A673 (cell line): ENCODE results near the gene MRPS25. TPM values are rescaled to one million over a fixed set of nuclear protein-coding genes. Genes with fewer than 3 reads are reported as not detected.

Experiments
- BruUV-seq: library from RNA; stranded (reverse); fragments of 400-500 nt; replicated peaks from 2 replicates; lab custom pipeline; 2021; lab: Mats Ljungman, UMichigan
- CTCF ChIA-PET: fragments of 300-600 bp; sonication (Branson Sonifier 250); formaldehyde crosslinking; loops from one replicate; lab custom pipeline; 2022; ENCODE audit warnings: antibody characterized with exemption; lab: Charles Lee
- POLR2A ChIA-PET: fragments of 300-600 bp; sonication (Branson Sonifier 250); formaldehyde crosslinking; loops from one replicate; lab custom pipeline; 2022; ENCODE audit warnings: antibody characterized with exemption; ENCODE audit not compliant: low non-redundant PET; lab: Charles Lee
- DNase-seq: peaks from one replicate; pipeline ENCODE4 v3.0.0-alpha.2; 2015; ENCODE audit warnings: low spot score
- H3K27ac ChIP-seq: fragments of 200-600 bp; sonication (generic); 2 replicates; pipeline ENCODE4 v1.5.1; 2016; ENCODE audit warnings: mixed run types, low read depth, mild to moderate bottlenecking, mixed read lengths, antibody characterized with exemption, low read length; ENCODE audit not compliant: poor library complexity, severe bottlenecking
- H3K27me3 ChIP-seq: fragments of 200-600 bp; sonication (generic); replicated peaks from 2 replicates; pipeline ENCODE4 v1.6.1; 2017; ENCODE audit warnings: mixed run types, low read depth, mild to moderate bottlenecking, mixed read lengths, antibody characterized with exemption, low read length; ENCODE audit not compliant: insufficient read depth, poor library complexity
- H3K36me3 ChIP-seq: fragments of 200-600 bp; sonication (generic); 2 replicates; pipeline ENCODE4 v1.6.1; 2016; ENCODE audit warnings: mixed run types, mild to moderate bottlenecking, mixed read lengths, antibody characterized with exemption, low read length; ENCODE audit not compliant: insufficient read depth, poor library complexity, severe bottlenecking
- H3K4me1 ChIP-seq: fragments of 200-600 bp; sonication (generic); 2 replicates; pipeline ENCODE4 v1.6.1; 2017; ENCODE audit warnings: mixed run types, mild to moderate bottlenecking, mixed read lengths, antibody characterized with exemption, low read length; ENCODE audit not compliant: insufficient read depth, poor library complexity, severe bottlenecking
- H3K4me3 ChIP-seq: fragments of 200-600 bp; sonication (generic); 2 replicates; pipeline ENCODE4 v1.5.1; 2016; ENCODE audit warnings: low read depth, mixed run types, mild to moderate bottlenecking, mixed read lengths, low read length; ENCODE audit not compliant: poor library complexity, severe bottlenecking
- H3K9me3 ChIP-seq: fragments of 200-600 bp; sonication (generic); 2 replicates; pipeline ENCODE4 v1.6.1; 2016; ENCODE audit warnings: mixed run types, low read depth, mild to moderate bottlenecking, mixed read lengths, antibody characterized with exemption, low read length; ENCODE audit not compliant: poor library complexity, severe bottlenecking
- EZH2 ChIP-seq: fragments of 200-600 bp; sonication (generic); IDR thresholded peaks from 2 replicates; pipeline ENCODE4 v1.6.1; 2017; ENCODE audit warnings: borderline replicate concordance, low read depth, mild to moderate bottlenecking, mixed read lengths, antibody characterized with exemption, low read length; ENCODE audit not compliant: poor library complexity, severe bottlenecking
- intact Hi-C: fragments of 100-400 bp; cut with micrococcal nuclease; formaldehyde crosslinking; loops from one replicate; pipeline ENCODE4 v1.10.0; 2022; ENCODE audit not compliant: unreplicated experiment
- total RNA-seq: library from RNA; stranded (reverse); gene quantifications from 2 replicates; pipeline ENCODE4 v1.2.3, GENCODE V29; 2021
- TF ChIP-seq, protein P1 (sequence below): fragments of 300-800, 200-600 bp; sonication (generic); conservative IDR thresholded peaks from 2 replicates; pipeline ENCODE4 v1.5.1; 2017; ENCODE audit warnings: low read depth, mild to moderate bottlenecking, antibody characterized with exemption, low read length, moderate library complexity, mixed read lengths

Gene MRPS25
- total RNA-seq, 1 experiment from 2014 or later: 91.3 TPM

- ChIA-PET CTCF (no interaction called here), POLR2A (no interaction called here)
- Histone ChIP-seq H3K36me3 (peaks cover 48% of the 10 kb centered on the region), H3K4me3 (no peak overlapping the region), H3K4me1 (peaks cover 9% of the 10 kb centered on the region), H3K27me3 (no peaks in the 10 kb centered on the region), H3K9me3 (no peaks in the 10 kb centered on the region), H3K27ac (no peak overlapping the region)
- BruUV-seq: no TSS peak
- intact Hi-C loops: no loop called here
- DNase-seq: no peak
- no peak for TF ChIP-seq EZH2
- TF ChIP-seq, protein P1, sequence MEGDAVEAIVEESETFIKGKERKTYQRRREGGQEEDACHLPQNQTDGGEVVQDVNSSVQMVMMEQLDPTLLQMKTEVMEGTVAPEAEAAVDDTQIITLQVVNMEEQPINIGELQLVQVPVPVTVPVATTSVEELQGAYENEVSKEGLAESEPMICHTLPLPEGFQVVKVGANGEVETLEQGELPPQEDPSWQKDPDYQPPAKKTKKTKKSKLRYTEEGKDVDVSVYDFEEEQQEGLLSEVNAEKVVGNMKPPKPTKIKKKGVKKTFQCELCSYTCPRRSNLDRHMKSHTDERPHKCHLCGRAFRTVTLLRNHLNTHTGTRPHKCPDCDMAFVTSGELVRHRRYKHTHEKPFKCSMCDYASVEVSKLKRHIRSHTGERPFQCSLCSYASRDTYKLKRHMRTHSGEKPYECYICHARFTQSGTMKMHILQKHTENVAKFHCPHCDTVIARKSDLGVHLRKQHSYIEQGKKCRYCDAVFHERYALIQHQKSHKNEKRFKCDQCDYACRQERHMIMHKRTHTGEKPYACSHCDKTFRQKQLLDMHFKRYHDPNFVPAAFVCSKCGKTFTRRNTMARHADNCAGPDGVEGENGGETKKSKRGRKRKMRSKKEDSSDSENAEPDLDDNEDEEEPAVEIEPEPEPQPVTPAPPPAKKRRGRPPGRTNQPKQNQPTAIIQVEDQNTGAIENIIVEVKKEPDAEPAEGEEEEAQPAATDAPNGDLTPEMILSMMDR: no peak
Observed at GRCh38 chr3:15015456-15015855, 49.7 kb downstream of the MRPS25 start.

- BruUV-seq: no TSS peak
- Histone ChIP-seq H3K4me3 (no peak overlapping the region), H3K9me3 (no peaks in the 10 kb centered on the region), H3K27me3 (no peaks in the 10 kb centered on the region), H3K4me1 (peaks cover 9% of the 10 kb centered on the region), H3K36me3 (peaks cover 41% of the 10 kb centered on the region), H3K27ac (no peak overlapping the region)
- DNase-seq: no peak
- TF ChIP-seq, protein P1: no peak
- no peak for TF ChIP-seq EZH2
- POLR2A ChIA-PET: no interaction called here
- intact Hi-C loops: no loop called here
- CTCF ChIA-PET: no interaction called here
Observed at GRCh38 chr3:15014606-15015328, 50.3 kb downstream of the MRPS25 start.

GRCh38 chr3:15011174-15011573, 53.9 kb downstream of the MRPS25 start:
- Histone ChIP-seq H3K4me3 (no peak overlapping the region), H3K4me1 (no peaks in the 10 kb centered on the region), H3K36me3 (peaks cover 26% of the 10 kb centered on the region), H3K27ac (no peak overlapping the region), H3K27me3 (no peaks in the 10 kb centered on the region), H3K9me3 (no peaks in the 10 kb centered on the region)
- BruUV-seq: no TSS peak
- intact Hi-C loops: no loop called here
- TF ChIP-seq EZH2: no peak
- TF ChIP-seq, protein P1: no peak
- ChIA-PET POLR2A (no interaction called here), CTCF (no interaction called here)
- DNase-seq: no peak
